ENCODE results near the gene SGK1. TPM values are rescaled to one million over a fixed set of nuclear protein-coding genes. Genes with fewer than 3 reads are reported as not detected.
"Not testable (repeated sequence)": the region's sequence is repeated elsewhere in the genome, so short reads cannot be mapped to it uniquely, and the experiment has no call there.

Gene SGK1
- total RNA-seq, 3 donors from 2014 or later = 104 to 459 (median 193) TPM

GRCh38 chr6:134266776-134267175 lies 51.1 kb downstream of the SGK1 start:
- Histone ChIP-seq H3K36me3 (no peaks in the 10 kb centered on the region), H3K4me3 (no peak overlapping the region), H3K9me3 (no peaks in the 10 kb centered on the region), H3K27ac (no peak overlapping the region), H3K27me3 (no peaks in the 10 kb centered on the region), H3K4me1 (no peaks in the 10 kb centered on the region)
- TF ChIP-seq POLR2AphosphoS5 (IDR thresholded peaks at IDR 0.05) = no peak
- no peak for TF ChIP-seq POLR2A (IDR thresholded peaks at IDR 0.05)
- TF ChIP-seq, protein P1, sequence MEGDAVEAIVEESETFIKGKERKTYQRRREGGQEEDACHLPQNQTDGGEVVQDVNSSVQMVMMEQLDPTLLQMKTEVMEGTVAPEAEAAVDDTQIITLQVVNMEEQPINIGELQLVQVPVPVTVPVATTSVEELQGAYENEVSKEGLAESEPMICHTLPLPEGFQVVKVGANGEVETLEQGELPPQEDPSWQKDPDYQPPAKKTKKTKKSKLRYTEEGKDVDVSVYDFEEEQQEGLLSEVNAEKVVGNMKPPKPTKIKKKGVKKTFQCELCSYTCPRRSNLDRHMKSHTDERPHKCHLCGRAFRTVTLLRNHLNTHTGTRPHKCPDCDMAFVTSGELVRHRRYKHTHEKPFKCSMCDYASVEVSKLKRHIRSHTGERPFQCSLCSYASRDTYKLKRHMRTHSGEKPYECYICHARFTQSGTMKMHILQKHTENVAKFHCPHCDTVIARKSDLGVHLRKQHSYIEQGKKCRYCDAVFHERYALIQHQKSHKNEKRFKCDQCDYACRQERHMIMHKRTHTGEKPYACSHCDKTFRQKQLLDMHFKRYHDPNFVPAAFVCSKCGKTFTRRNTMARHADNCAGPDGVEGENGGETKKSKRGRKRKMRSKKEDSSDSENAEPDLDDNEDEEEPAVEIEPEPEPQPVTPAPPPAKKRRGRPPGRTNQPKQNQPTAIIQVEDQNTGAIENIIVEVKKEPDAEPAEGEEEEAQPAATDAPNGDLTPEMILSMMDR (IDR thresholded peaks at IDR 0.05) = no peak
- no peak for DNase-seq (ENCODE audit: low spot score in 2 of 2)
- intact Hi-C loops (cut with DNase I; ENCODE audit: low total_unique reads) = loop anchor here (10.0 kb wide), 1 partner anchor 328 kb away; no protein-coding TSS in a partner anchor

DNA sequence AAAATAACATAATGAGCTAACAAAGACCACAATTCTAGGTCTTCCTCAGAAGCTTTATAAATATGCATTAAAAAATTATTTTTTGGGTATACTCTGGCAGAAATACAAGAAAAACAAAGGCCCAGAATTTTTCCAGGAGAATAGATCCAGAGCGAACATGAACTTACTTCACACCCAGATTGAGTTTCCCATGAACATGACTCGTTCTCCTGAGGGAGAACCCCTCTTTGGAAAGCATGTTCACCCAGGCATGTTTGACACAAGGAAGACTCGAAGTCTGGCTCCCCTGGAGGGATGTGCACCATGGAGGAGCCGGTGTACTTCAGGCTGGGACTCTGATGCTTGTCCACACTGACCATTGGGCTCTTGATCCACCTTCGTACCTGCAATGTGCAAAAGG lies 56.1 kb downstream of the SGK1 start:
- intact Hi-C loops (cut with DNase I; ENCODE audit: low total_unique reads) = loop anchor here (10.0 kb wide), 1 partner anchor 333 kb away; no protein-coding TSS in a partner anchor
- no peaks in the 10 kb centered on the region for H3K9me3 ChIP-seq
- H3K4me1 ChIP-seq = no peaks in the 10 kb centered on the region
- no peak for DNase-seq (ENCODE audit: low spot score in 2 of 2)
- TF ChIP-seq POLR2A (IDR thresholded peaks at IDR 0.05) = no peak
- TF ChIP-seq, protein P1 (IDR thresholded peaks at IDR 0.05) = no peak
- TF ChIP-seq POLR2AphosphoS5 (IDR thresholded peaks at IDR 0.05) = no peak
- H3K27me3 ChIP-seq = no peaks in the 10 kb centered on the region
- H3K36me3 ChIP-seq = no peaks in the 10 kb centered on the region
- H3K4me3 ChIP-seq = no peak overlapping the region
- no peak overlapping the region for H3K27ac ChIP-seq

DNA sequence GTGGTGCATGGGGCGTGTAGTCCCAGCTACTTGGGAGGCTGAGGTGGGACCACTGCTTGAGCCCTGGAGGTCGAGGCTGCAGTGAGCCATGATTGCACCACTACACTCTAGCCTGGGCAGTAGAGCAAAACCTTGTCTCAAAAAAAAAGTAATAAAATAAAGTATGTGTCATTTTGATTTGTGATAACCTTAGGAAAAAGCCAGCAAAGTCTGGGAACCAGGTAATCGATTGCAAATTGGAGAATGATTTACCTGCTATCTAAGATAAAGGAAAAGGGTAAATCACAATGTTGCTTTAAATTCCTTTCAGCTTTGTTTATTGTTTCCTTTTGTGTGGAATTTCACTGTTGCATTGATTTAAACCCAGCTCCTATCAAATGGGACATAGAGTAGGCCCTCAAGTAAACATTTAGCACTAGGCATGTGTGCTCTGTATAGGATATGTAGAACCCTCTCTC lies 59.0 kb downstream of the SGK1 start:
- H3K4me1 ChIP-seq = no peaks in the 10 kb centered on the region
- intact Hi-C loops (cut with DNase I; ENCODE audit: low total_unique reads) = no loop called here
- no peaks in the 10 kb centered on the region for H3K9me3 ChIP-seq
- TF ChIP-seq, protein P1 (IDR thresholded peaks at IDR 0.05) = no peak
- TF ChIP-seq POLR2AphosphoS5 (IDR thresholded peaks at IDR 0.05) (no peak), POLR2A (IDR thresholded peaks at IDR 0.05) (no peak)
- H3K4me3 ChIP-seq = no peak overlapping the region
- H3K27me3 ChIP-seq = no peaks in the 10 kb centered on the region
- H3K36me3 ChIP-seq = no peaks in the 10 kb centered on the region
- no peak overlapping the region for H3K27ac ChIP-seq
- no peak for DNase-seq (ENCODE audit: low spot score in 2 of 2)

GRCh38 chr6:134257516-134257915 lies 60.4 kb downstream of the SGK1 start:
- Histone ChIP-seq H3K27me3 (no peaks in the 10 kb centered on the region), H3K27ac (no peak overlapping the region)
- TF ChIP-seq POLR2AphosphoS5 (IDR thresholded peaks at IDR 0.05) (no peak), POLR2A (IDR thresholded peaks at IDR 0.05) (no peak)
- TF ChIP-seq, protein P1 (IDR thresholded peaks at IDR 0.05) = no peak

DNA sequence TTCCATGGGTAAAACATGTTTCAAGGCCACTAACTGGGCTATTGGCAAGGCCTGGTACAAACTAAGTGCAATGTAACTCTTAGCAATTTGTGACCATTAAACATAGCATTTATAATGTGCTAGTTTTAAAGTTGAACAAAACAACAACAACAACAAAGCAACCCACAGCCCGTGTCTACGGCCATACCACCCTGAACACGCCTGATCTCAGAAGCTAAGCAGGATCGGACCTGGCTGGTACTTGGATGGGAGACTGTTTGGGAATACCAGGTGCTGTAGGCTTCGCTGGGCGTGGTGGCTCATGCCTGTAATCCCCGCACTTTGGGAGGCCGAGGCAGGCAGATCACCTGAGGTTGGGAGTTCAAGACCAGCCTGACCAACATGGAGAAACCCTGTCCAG lies 61.0 kb downstream of the SGK1 start:
- no peaks in the 10 kb centered on the region for H3K27me3 ChIP-seq
- TF ChIP-seq, protein P1 (IDR thresholded peaks at IDR 0.05) = no peak
- TF ChIP-seq POLR2A (IDR thresholded peaks at IDR 0.05) = no peak
- no peak for TF ChIP-seq POLR2AphosphoS5 (IDR thresholded peaks at IDR 0.05)
- no peak for DNase-seq (ENCODE audit: low spot score in 2 of 2)
- H3K36me3 ChIP-seq = no peaks in the 10 kb centered on the region
- H3K27ac ChIP-seq = no peak overlapping the region
- no peak overlapping the region for H3K4me3 ChIP-seq
- no peaks in the 10 kb centered on the region for H3K9me3 ChIP-seq
- no peaks in the 10 kb centered on the region for H3K4me1 ChIP-seq
- intact Hi-C loops (cut with DNase I; ENCODE audit: low total_unique reads) = no loop called here

More at GRCh38 chr6:134257516-134257915, 60.4 kb downstream of the SGK1 start:
- DNase-seq (ENCODE audit: low spot score in 2 of 2) = no peak
- intact Hi-C loops (cut with DNase I; ENCODE audit: low total_unique reads) = no loop called here
- no peaks in the 10 kb centered on the region for H3K36me3 ChIP-seq
- no peaks in the 10 kb centered on the region for H3K9me3 ChIP-seq
- H3K4me3 ChIP-seq = no peak overlapping the region
- no peaks in the 10 kb centered on the region for H3K4me1 ChIP-seq

DNA sequence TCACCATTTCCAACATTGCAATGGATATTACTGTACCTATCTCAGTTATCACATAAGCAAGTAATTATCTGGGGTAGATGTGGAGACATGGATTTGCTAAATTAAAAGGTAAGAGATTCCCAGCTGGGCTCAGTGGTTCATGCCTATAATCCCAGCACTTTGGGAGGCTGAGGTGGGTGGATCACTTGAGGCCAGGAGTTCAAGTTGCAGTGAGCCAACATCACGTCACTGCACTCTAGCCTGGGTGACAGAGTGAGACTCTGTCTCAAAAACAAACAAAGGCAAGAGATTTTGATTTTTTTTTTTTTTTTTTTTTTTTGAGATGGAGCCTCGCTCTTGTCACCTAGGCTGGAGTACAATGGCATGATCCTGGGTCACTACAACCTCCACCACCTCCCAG lies 62.6 kb downstream of the SGK1 start:
- H3K4me3 ChIP-seq; H3K27me3 ChIP-seq; H3K4me1 ChIP-seq; H3K36me3 ChIP-seq; intact Hi-C loops (cut with DNase I; ENCODE audit: low total_unique reads); H3K27ac ChIP-seq; DNase-seq (ENCODE audit: low spot score in 2 of 2); H3K9me3 ChIP-seq: not testable (repeated sequence)

Measured in breast epithelium (tissue), 4 donors.